Stimulated activated CD4-positive, alpha-beta T cell treated with anti-CD3 and anti-CD28 coated beads, Interleukin-1b, Interleukin-23, amount 100 ng/mL, for 24 hours (primary cell): Measurements from ENCODE around the gene THOC7.

Source experiments
- DNase-seq, 4 experiments: peaks; one replicate each; pipeline ENCODE4 v3.0.0-alpha.2; 2020; ENCODE audit warnings: low read depth in 4 of 4, low spot score in 1 of 4

THOC7 gene

DNA sequence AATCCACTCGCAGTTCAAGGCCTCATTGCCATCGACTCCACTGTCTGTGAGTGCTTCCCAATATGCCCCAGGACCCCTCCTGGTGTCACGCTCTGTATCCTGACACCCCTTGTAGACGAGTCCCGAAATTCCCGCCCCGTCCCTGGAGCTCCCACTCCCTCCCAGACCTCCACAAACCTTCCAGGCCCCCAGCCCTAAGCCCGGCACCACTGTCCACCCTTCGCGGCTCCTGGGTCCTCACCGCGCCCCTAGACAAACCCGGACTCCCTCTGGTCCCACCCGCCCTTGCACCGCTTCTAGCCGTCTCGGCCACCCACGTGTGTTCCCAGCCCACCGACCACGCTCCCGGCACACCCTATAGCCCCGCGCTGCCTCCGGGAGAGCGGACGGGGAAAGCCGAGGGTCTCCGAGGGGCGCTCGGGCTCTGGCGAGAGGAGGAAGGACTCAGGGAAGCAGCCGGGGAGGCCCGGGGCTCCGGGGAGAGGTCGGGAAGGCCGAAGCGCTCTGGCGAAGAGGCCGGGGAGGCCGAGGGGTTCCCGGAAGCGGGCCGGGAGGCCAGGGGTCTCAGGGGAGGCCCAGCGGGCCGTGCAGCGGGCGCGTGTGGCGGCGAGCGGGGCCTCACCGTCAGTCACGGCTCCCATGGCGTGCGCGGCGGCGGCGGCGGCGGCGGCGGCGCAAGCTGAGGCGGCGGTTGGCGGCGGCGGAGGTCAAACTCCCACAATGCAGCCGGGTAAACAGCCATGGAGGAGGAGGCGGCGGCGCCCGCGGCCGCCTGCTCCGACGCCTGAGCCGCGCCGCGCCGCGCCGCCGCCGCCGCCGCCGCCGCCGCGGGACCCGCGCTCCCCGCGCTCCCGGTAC is at the start of gene THOC7, which contains the start of gene ATXN7:
THOC7 (minus strand) TSS at position 656 of the 858 bp plus-strand sequence; CDS start at position 641, 15 bp downstream.
ATXN7 (plus strand) TSS at position 718 of the 858 bp plus-strand sequence. CDS start 48,732 bp downstream, outside the sequence.
- peak in 3 of 4 experiments; percentile 44 to 62 (median 45) for DNase-seq

DNA sequence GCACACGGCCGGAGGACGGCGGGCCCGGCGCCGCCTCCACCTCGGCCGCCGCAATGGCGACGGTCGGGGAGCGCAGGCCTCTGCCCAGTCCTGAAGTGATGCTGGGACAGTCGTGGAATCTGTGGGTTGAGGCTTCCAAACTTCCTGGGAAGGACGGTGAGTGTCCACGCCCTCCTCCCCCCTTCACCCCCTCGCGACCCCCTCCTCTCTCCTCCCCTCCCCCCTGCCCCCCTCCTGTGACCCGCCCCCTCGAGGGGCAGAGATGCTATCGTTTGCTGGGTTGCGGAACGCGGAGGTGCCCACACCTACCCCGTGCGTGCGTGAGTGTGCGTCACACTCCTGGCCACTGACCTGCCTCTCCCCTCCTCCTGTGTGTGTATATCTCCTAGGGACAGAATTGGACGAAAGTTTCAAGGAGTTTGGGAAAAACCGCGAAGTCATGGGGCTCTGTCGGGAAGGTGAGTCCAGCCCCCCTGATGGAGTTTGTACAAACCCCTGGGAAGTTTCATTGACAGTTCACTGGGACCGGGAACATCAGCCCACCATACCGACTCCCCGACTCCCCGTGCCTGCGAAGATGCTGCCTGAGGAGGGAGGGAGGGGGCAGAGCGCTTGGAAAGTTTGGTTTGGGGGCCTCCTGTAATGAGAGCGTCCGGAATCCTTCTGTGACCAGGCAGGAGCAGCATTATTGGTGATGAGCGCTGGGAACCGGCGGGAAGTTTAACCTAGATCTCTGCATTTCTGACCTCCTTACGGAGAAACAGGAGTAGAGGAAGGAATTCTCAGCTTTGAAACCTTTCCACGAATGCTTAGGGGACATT is 49.4 kb upstream of the THOC7 start:
- DNase-seq: peak; percentile 10 to 45 (median 10)

DNA sequence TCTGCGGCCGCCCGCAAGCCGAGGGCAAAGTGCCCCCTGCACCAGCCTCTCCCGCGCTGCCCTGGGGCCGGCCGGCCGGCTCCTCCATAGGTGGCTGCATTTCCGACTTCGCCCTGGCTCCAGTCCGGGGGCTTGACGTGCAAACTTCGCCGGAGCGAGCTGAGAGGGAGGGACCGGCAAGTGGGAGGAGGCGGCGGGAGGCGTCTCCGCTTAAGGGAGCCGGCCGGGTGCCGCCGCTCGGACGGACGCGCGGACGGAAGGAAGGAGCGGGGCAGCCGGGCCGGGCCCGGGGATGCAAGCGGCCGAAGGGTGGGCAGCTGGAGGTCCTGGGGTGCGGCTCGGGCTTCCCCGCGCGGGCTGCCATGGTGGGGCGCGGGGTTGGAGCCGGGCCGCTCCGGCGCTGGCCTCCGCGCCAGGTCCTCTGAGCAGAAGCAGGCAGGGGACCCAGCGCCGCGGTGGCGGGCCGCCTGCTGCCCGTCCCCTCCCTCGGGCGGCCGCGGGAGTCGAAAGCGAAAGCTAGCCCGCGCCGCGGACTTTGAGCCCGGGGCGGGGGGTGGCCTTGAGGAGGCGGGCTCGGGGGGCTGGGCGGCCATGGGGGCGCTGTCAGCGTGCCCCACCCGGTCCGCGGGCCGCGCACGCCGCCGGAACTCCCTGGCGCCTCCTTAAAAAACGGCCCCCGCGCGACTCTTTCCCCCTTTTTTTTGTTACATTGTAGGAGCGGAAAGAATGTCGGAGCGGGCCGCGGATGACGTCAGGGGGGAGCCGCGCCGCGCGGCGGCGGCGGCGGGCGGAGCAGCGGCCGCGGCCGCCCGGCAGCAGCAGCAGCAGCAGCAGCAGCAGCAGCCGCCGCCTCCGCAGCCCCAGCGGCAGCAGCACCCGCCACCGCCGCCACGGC is 48.5 kb upstream of the THOC7 start, which contains the start of gene SCAANT1:
SCAANT1 (minus strand) TSS at position 511 of the 895 bp plus-strand sequence.
- DNase-seq: peak; percentile 53 to 72 (median 68)

DNA sequence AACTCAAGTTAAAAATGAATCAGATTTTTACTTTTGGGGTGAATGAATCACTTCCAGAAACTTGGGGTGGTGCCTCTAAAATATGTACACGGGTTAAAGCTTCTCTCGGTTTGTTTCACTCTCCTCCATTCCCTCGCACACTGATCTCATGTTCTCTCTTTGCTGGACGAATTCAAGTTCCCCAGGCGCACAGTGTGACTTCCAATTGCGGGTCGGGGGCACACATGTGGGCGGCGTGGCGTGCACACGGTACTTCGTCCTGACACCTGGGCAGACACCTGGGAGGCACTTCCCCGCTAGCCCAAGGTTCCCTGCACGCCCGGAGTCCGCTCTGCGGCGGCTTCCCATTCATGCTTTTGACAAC is 47.9 kb upstream of the THOC7 start:
- peak in 1 of 4 experiments; percentile 22 for DNase-seq

DNA sequence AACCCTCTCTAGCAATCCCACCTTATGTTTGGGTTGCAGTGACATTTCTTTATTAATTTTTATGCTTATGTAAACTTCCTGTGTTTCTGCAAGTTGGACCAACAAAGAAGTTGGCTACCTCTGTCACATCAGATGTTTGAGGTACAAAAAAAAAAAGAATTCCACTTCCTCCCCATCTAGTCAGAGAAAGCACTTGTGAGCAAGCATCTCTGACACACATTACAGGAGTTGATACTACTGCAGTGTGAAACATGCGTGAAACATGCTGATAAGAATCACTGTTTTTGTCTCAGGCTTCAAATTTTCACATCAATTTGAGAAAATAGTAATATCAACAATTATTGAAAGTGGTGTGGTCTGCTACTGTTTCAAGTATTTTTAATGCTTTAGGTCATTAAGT is 47.3 kb upstream of the THOC7 start:
- DNase-seq: no peak

DNA sequence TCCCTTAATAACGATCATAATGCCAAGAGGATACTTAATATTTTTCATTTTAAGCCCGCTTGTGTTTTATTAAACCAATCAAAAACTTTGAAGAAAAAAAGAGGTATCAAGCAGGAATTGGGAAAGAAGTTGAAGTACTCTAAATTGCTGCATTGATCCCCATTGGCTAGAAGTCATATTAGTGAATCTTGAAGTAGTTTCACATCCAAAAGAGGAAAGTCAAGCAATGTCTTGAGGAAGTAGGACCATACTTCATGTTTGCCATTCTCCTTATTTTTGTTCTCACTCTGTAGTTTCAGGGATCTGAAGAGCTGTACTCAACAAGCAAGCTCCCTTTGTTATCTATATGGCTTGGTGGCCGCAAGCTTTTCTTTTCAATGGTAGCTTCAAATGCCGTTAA is 46.4 kb upstream of the THOC7 start:
- DNase-seq: no peak

DNA sequence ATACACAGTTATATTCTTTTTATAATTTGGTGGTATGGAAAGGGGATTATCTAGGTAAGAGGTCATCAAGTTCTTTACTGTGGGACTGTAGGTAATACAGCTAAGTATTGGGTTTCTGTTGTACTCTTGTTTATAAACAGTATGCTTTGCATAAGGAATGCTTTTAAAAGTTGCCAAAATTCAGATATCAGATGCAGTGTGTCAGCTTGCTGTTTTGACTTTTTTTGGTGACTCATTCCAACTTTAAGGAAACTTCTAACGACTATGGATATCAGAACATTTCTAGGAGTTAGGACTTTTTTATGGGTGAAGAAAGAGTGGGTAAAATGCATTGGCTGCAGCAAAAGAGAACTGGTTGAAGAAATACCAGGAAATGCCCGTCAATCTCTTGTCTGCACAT is 45.8 kb upstream of the THOC7 start:
- no peak for DNase-seq

DNA sequence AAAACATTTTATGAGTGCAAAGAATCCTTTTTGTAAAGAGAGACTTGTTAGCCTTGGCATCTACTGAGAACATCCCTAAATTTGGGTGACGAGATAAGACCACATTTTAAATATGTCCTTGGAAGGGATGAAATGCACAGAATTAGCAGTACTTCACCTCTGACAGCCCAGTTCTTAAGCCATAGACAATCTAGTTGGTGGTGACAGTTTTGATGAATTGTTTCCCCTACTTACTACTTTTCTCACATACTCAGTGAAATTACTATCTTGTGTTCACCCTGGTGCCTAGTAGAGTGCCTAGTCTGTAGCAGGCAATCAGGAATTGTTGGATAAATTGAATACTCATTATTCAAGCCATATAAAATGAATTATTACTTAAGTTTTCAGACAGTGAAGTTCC is 45.2 kb upstream of the THOC7 start:
- no peak for DNase-seq

DNA sequence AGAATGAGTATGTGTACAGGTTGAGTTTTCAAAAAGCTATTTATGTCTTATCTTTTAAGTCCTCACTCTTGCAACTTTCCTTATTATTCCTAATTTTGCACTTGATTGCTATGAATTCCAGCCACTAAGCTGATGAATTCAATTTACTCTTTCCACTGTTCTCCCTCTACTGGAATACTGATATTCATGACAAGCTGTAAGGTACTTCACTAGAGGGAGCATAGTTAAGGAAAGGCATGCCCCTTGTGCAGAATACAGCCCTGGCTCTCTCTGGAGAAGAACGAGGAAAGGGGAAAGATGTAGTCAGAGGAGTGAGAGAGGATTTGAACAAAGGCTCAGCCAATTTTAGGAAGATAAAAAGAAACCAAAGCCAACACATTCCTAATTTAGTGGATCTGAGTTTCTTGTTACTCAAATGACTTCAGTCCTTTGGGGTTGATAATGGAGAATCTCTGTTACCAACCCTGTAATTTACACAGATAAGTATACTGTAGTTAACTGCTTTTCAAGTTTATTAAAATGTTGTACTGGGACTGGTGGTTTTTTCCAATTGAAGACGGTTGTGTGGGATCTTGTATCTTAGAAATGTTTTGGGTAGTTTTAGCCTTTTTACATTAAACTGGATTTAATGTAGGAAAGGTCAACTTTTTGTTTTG is 44.6 kb upstream of the THOC7 start:
- DNase-seq: no peak

DNA sequence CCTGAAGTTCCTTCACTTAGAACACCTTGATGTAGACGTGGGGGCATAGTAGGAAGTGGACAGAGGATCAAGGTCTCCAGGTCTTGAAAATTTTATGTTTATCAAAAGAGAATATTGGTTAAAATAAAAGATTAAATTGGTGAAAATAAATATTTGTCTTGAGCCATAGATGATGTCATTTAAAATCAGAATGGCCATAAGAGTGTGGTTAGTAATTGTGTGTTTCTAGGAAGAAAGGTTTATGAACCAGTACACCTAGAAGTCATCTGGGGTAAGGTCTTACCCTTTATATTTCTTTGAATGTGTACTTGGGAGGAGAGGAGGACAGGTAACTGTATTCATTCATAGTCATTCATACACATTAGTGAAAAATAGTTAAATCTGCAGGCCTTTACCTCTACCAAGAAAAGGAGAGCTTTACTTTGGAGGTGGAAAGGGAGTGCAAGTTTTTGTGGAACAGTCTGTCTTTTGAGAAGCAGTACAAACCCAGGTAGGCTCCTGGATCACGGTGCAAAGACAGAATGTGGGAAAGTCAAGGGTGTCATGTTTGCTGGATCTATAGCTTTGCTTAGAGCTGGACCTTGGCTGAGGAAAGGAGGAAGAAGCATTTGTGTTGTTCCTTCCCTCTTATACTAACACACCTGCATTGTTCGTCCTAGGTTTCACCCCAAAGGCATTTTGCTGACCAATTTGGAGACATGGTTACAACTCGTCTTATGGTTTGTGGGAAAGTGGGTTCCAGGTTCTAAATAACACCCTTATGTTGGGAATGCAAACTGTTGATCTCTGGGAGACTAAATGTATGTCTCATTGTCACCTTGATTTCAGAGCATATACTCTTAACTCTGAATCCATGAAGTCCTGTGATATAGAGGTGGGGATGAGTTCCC is 42.4 kb upstream of the THOC7 start:
- DNase-seq: no peak

DNA sequence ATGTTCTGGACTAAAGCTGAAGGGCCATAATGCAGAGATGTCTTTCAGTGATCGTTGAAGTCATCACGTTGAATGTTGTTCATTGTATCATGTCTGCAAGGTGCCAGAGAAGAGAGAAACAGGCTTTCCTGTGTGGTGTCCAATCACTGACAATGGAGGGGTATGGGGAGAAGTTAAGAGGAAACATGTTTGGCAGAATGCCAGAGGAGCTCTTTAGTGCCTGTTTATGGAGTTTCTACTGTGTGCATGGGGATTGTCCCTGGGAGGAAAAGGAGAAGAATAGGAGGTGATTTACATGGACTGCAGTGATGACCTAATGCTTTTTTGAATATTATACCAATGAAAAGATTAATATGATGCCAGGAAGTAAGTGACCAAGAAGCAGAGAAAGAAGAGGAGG is 36.9 kb upstream of the THOC7 start:
- DNase-seq: no peak

DNA sequence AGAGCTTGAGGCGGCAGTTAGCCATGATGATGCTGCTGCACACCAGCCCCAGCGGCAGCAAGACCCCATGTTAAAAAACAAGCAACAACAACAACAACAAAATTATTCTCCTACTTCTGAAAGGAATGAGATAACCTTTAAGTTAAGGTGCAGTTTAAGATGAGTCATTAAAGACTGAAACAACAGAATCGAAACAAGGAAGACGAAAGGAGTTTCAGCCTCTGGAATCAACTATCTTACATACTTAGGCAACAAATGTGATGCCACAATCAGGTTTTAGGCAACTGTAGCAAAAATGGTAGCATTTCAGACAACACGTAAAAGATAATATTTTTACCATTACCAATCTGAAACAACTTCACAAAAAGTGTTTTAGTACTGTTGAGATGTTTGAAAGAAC is 36.4 kb upstream of the THOC7 start:
- no peak for DNase-seq

DNA sequence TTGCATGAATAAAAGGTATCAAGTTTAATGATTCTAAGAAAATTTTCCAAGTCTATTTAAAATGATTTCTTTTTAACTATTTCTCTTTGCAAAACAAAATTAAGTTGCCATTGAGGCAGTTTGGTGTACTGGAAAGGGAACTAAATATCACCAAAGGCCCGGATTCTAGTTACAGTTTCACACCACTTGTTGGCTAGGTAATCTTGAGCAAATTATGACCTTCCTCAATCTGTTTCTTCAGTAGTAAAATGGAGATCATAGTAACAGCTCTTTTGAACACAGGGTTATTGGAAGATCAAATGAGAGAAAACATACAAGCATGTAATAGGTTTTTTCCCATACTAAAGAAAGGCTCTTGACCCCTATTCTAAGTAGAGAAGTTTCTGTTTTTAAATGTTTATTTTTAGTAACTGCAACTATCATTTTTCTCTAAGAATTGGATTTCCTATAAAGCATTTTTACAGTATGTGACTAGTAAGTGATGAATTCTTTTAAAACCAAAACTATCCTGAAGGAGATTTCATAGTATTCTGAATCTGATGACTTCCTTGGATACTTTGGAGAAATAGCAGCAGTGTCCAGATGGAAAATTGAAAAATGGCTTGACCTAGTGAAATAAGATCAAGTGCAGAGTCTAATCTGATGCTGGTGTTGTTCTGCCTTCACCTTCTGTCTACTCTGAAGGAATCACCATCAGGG is 32.9 kb upstream of the THOC7 start:
- DNase-seq: no peak

DNA sequence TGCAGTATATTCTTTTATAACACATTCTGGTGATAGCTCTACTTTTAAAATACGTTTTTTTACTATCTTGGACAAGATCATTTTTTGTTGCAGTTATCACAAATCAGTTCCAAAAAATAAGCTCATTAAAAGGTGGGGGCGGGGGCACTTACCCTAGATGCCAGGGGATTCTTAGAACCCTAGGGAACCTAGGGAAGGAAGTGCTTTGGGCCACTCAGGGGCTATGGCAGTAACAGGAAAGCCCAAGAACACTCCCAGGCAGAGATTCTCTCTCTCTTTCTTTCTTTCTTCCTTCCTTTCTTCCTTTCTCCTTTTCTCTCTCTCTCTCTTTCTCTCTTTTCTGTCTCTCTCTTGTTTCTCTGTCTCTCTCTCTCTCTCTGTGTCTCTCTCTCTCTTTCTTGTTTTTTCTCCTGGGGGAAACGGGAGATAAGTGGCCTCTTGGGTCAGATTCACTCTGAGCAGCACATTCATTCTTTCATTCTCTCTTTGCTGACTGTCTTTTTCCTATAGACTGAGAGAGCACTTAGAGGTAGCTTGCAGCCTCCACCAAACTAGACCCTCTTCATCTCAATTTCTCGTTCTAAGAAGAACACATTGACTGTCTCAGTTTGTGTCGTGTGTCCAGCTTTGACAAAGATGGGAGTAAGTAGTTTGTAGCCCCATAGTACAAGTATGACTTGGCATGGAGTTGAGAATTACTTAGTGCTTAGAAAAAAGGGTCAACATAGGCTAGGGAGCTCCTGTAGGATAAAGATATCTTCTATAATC is 32.0 kb upstream of the THOC7 start:
- DNase-seq: no peak

DNA sequence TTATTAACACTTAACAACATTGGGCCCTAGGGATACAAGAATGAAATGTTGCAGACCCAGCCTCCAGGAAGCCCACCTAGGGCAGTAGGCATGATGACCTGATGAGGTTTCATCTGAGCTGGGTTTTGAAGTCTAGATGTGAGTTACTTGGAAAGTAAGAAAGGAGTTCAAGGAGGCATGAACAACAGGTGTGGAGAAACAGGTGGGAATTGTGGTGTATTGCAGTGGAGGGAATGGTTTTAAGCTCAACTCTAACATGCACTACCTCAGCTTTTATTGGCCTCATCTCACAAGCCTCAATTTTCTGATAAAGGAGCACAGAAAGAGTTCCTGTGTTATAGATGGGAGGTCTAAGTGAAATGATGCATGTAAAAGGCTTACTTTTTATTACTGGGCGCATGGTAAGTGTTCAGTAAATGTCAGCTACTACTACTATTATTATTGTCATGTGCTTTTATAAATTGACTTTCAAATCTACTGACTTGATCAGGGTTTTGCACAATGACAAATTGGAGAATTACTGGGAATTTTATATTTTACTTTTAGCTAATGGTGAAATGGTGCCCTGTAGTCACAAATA is 29.3 kb upstream of the THOC7 start:
- no peak for DNase-seq

DNA sequence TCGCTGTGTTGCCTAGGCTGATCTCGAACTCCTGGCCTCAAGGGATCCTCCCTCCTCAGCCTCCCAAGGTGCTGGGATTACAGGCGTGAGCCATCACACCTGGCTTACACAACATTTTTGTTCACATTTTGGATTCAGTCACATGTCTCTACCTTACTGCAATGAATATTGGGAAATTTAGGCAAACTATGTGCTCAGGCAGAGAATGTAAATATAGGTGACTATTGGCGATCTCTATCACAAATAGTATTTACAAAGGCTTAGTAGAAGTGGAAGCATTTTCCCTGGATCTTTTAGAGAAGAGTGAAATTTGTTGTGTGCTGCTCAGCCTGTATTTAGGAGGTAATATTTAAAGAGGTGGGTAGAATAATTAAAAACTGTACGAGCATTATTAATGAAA is 27.9 kb upstream of the THOC7 start:
- DNase-seq: no peak

DNA sequence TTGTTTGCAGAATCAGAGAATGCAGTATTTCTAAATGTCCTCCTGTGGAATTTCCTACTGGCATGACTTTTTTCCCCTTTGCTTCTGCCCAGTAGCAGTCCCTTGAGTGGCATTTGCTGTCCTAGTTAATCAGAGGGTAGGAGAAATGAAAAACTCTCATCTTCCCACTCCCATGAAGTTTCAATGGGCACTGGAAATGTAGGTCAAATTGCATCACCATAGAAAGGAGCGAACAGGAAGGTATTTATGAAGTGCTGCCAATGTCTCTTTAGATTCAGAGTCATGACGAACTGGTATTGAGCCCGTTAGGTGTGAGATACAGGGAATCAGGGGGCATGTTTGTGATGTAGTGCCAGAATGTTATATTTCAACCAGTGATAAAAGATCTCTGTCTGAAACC is 23.3 kb upstream of the THOC7 start:
- no peak for DNase-seq

DNA sequence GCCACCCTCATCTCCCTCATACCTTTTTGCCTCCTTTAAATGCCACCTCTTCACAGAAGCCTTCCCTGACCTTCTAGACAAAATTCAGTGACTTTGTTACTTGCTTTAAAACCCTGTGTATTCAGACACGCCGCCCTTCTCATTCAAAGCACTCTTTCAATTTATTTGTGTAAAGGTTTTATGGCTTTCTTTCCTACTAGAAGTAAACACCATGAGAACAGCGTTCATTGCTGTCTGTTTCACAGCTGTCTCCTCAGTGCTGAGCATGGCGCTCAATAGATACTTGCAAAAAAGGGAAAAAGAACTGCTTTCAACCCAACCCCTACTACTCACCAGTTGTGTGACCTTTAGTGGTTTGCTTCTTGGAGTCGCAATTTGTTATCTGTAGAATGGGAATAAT is 17.0 kb upstream of the THOC7 start:
- DNase-seq: no peak
